GM12878 (cell line): ENCODE results near the gene TP73.

Experiments used
- CHD1 ChIP-seq: IDR thresholded peaks from 2 replicates; pipeline ENCODE4 v1.6.1; 2012; ENCODE audit warnings: low read depth, low read length, improper control_type of control experiment
- ELK1 ChIP-seq: IDR thresholded peaks from 2 replicates; pipeline ENCODE4 v1.6.1; 2012; ENCODE audit warnings: low read depth, low read length, improper control_type of control experiment
- HDAC6 ChIP-seq: fragments of 200-600 bp; sonication (generic); IDR thresholded peaks from one replicate; pipeline ENCODE4 v1.8.0; 2017; ENCODE audit warnings: antibody characterized with exemption; ENCODE audit not compliant: unreplicated experiment
- IKZF1 ChIP-seq: fragments of 450-650 bp; conservative IDR thresholded peaks from 2 replicates; pipeline ENCODE4 v1.6.1; 2017; ENCODE audit warnings: antibody characterized with exemption, mild to moderate bottlenecking
- RCOR1 ChIP-seq: conservative IDR thresholded peaks from 2 replicates; pipeline ENCODE4 v1.6.1; 2012; ENCODE audit warnings: low read depth, low read length, improper control_type of control experiment
- STAT3 ChIP-seq: IDR thresholded peaks from 2 replicates; pipeline ENCODE4 v1.6.1; 2011; ENCODE audit warnings: low read depth, low read length, improper control_type of control experiment
- TAF1 ChIP-seq: IDR thresholded peaks from 2 replicates; pipeline ENCODE4 v1.6.1; 2011; ENCODE audit warnings: mild to moderate bottlenecking, low read depth, low read length, borderline replicate concordance
- TF ChIP-seq, protein P1 (sequence below), 3 experiments: IDR thresholded peaks in 2 of 3; conservative IDR thresholded peaks in 1 of 3; 2 replicates each; pipeline ENCODE4 v1.5.1; 2011; ENCODE audit warnings: low read depth in 3 of 3, low read length in 3 of 3, mild to moderate bottlenecking in 3 of 3, control low read depth in 2 of 3, moderate library complexity in 2 of 3, inconsistent platforms in 1 of 3, mixed read lengths in 1 of 3; ENCODE audit not compliant: control insufficient read depth in 2 of 3, insufficient read depth in 1 of 3; ENCODE audit errors: extremely low read depth in 1 of 3
- TF ChIP-seq, protein P2 (sequence below): fragments of 450-650 bp; IDR thresholded peaks from 2 replicates; pipeline ENCODE4 v1.6.1; 2014; ENCODE audit warnings: mild to moderate bottlenecking

DNA sequence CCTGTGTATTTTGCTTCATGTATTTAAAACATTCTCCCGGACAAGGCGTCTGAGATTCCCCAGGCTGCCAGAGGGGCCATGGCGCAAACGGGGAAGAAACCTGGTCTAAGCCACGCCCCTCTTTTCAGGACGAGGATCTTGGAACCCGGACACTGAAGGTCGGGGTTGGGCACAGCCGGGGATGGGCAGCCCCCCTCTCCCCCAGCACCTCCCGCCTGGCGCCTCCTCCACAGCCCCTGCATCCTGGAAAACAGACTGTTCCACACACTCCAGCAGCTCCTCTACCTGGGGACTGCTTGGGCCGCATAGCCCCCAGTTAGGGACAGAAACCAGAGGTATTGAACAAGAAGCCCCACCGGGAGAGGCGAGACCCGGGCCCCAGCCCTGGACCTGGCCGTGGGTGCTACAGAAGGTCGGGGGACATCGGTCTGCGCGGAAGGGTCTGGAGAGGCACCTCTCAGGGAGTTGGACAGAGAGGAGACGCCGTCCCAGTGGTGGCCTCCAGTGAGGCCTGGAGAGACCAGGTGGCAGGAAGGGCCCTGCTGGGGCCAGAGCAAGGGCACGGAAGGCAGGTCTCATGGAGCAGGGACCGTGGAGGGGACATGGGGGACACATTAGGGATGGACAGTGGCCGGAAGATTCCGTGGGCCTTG lies 5.4 kb downstream of the TP73 start:
- TF ChIP-seq HDAC6 = no peak
- TF ChIP-seq, protein P1, sequence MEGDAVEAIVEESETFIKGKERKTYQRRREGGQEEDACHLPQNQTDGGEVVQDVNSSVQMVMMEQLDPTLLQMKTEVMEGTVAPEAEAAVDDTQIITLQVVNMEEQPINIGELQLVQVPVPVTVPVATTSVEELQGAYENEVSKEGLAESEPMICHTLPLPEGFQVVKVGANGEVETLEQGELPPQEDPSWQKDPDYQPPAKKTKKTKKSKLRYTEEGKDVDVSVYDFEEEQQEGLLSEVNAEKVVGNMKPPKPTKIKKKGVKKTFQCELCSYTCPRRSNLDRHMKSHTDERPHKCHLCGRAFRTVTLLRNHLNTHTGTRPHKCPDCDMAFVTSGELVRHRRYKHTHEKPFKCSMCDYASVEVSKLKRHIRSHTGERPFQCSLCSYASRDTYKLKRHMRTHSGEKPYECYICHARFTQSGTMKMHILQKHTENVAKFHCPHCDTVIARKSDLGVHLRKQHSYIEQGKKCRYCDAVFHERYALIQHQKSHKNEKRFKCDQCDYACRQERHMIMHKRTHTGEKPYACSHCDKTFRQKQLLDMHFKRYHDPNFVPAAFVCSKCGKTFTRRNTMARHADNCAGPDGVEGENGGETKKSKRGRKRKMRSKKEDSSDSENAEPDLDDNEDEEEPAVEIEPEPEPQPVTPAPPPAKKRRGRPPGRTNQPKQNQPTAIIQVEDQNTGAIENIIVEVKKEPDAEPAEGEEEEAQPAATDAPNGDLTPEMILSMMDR (IDR thresholded peaks at IDR 0.05 in 2 of 3, conservative IDR thresholded peaks at IDR 0.05 in 1 of 3; ENCODE audit: control insufficient read depth in 2 of 3, extremely low read depth in 1 of 3, insufficient read depth in 1 of 3, low read depth in 3 of 3, low read length in 3 of 3) = no peak
- TF ChIP-seq ELK1 = no peak
- TF ChIP-seq, protein P2, sequence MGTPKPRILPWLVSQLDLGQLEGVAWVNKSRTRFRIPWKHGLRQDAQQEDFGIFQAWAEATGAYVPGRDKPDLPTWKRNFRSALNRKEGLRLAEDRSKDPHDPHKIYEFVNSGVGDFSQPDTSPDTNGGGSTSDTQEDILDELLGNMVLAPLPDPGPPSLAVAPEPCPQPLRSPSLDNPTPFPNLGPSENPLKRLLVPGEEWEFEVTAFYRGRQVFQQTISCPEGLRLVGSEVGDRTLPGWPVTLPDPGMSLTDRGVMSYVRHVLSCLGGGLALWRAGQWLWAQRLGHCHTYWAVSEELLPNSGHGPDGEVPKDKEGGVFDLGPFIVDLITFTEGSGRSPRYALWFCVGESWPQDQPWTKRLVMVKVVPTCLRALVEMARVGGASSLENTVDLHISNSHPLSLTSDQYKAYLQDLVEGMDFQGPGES = no peak
- TF ChIP-seq RCOR1 = no peak
- TF ChIP-seq TAF1 = no peak
- no peak for TF ChIP-seq IKZF1
- TF ChIP-seq CHD1 = no peak
- TF ChIP-seq STAT3 = no peak
